Tibial artery (tissue), 4 donors: Measurements from ENCODE around the gene HGS.
"Not testable (repeated sequence)": the region's sequence is repeated elsewhere in the genome, so short reads cannot be mapped to it uniquely, and the experiment has no call there.

Source experiments
- DNase-seq, 2 donors: peaks; one replicate each; pipeline ENCODE4 v3.0.0-alpha.2; 2019
- H3K27ac ChIP-seq, 2 donors: fragments of 200-600 bp; sonication (generic) in 1 of 2; 1 replicate in 1 of 2; 2 replicates in 1 of 2; pipeline ENCODE4 v1.5.1; 2018 to 2019; ENCODE audit warnings: mild to moderate bottlenecking in 1 of 2
- H3K27me3 ChIP-seq, 2 donors: fragments of 200-600 bp; sonication (generic) in 1 of 2; one replicate each; pipeline versions ENCODE4 v1.5.1 to v1.6.0; 2016 to 2019
- H3K36me3 ChIP-seq, 3 donors: fragments of 200-600 bp; sonication (generic) in 2 of 3; one replicate each; pipeline ENCODE4 v1.5.1; 2016 to 2019; ENCODE audit warnings: mild to moderate bottlenecking in 2 of 3
- H3K4me1 ChIP-seq, 4 donors: fragments of 200-600 bp; sonication (generic) in 2 of 4; 1 replicate in 3 of 4; 2 replicates in 1 of 4; pipeline ENCODE4 v1.5.1; 2016 to 2019
- H3K4me3 ChIP-seq, 2 donors: fragments of 200-600 bp; sonication (generic) in 1 of 2; 1 replicate in 1 of 2; 2 replicates in 1 of 2; pipeline ENCODE4 v1.5.1; 2018 to 2019; ENCODE audit warnings: mild to moderate bottlenecking in 2 of 2
- H3K9me3 ChIP-seq, 3 donors: fragments of 200-600 bp; sonication (generic) in 1 of 3; one replicate each; pipeline ENCODE4 v1.5.1; 2016 to 2019
- intact Hi-C: fragments of 100-400 bp; cut with DNase I; formaldehyde crosslinking; loops from one replicate; pipeline ENCODE4 v1.15.0; 2023; ENCODE audit warnings: low total_unique reads
- TF ChIP-seq, protein P1 (sequence below), 2 experiments: fragments of 200-600 bp in 1 of 2; fragments of 450-650 bp in 1 of 2; IDR thresholded peaks; one replicate each; pipeline ENCODE4 v1.5.1; 2017 to 2019; ENCODE audit warnings: antibody characterized with exemption in 2 of 2, mild to moderate bottlenecking in 1 of 2, moderate library complexity in 1 of 2

The HGS gene

DNA sequence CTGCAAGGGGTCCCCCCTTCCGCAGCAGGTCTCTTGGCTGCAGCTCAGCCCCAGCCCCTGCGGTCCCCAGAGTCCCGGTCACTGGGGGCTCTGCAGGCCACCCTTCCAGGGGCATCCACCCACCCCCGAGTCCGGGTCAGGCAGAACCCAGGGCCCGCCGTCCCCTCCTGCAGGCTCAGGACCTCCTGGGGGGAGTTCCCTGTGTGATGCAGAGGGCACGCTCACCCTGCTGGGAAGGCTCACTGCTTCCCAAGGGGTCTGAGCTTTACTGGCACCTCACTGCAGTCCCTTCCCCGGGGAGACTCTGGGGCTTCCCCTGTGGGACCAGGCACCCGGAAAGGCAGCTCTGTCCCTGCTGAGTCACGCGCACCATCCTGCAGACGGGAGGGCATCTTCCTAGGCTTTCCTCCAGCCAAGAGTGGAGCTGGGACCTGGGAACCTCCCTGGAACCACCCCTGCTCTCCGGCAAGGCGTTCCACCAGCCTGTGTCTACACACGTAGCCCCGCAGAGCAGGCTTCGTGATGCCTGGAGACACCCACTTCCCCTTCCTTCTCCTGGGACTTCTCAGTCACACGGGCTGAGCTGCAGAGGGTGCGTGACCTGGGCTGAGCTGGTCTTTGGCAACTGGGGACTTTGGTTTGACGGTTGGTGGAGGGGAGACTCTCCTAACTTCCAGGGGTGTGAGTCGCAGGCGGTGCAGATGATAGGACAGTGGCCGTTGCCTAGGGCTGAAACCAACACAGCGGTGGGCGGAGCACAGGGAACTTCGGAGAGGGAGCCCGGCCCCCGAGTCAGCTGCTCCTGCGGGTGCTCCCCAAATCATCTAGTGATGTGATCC, 51.7 kb downstream of the HGS start:
- no peak overlapping the region for H3K4me3 ChIP-seq
- no peaks in the 10 kb centered on the region for H3K9me3 ChIP-seq
- no peak overlapping the region for H3K27ac ChIP-seq
- H3K27me3 ChIP-seq = peaks cover 0 to 60% of the 10 kb centered on the region in 2 donors
- H3K4me1 ChIP-seq = peaks cover 0 to 27% (median 13%) of the 10 kb centered on the region in 4 donors
- TF ChIP-seq, protein P1, sequence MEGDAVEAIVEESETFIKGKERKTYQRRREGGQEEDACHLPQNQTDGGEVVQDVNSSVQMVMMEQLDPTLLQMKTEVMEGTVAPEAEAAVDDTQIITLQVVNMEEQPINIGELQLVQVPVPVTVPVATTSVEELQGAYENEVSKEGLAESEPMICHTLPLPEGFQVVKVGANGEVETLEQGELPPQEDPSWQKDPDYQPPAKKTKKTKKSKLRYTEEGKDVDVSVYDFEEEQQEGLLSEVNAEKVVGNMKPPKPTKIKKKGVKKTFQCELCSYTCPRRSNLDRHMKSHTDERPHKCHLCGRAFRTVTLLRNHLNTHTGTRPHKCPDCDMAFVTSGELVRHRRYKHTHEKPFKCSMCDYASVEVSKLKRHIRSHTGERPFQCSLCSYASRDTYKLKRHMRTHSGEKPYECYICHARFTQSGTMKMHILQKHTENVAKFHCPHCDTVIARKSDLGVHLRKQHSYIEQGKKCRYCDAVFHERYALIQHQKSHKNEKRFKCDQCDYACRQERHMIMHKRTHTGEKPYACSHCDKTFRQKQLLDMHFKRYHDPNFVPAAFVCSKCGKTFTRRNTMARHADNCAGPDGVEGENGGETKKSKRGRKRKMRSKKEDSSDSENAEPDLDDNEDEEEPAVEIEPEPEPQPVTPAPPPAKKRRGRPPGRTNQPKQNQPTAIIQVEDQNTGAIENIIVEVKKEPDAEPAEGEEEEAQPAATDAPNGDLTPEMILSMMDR (IDR thresholded peaks at IDR 0.05) = no peak
- H3K36me3 ChIP-seq = no peaks in the 10 kb centered on the region
- intact Hi-C loops = no loop called here
- DNase-seq = peak in 1 of 2 donors; percentile 35

DNA sequence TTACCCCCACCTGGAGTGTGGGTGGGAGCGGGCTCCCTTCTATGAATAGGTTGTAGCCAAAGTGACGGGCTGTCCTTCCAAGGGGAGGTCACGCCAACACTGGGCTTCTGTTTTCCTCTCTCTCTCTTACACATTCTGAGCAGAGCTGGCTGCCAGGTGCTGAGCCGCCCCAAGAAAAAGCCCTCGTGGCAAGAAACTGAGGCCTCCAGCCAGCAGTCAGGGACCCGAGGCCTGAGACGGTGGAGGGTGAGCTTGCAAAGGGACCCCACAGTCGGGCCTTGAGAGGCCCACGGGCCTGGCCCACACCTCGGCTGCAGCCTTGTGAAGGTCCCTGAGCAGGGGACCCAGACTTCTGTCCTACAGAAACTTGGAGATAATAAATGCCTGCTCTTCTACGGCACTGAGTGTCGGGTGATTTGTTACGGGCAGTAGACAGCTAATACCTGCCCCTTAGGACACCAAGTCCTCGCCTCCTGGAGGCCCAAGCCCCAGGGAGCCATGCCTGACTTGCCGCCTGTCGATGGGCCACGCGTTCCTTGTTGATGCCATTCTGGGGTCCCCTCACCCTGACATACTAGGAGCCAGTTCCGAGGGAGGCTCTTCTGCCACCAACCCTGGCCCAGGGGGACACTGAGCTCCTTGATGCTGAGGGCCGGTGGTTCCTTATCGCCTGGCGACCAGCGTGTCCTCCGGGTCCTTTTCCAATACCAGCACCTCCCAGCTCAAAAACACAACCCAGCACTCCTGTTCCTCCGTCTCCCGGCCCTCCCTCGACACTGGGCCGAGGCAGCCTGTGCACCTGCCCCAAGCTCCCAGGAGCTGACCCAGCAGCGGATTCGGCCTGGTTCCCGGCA, 54.4 kb downstream of the HGS start:
- Histone ChIP-seq H3K4me1 (peaks cover 0 to 21% (median 10%) of the 10 kb centered on the region in 4 donors), H3K36me3 (no peaks in the 10 kb centered on the region), H3K9me3 (no peaks in the 10 kb centered on the region), H3K27ac (no peak overlapping the region), H3K4me3 (no peak overlapping the region), H3K27me3 (peaks cover 0 to 62% of the 10 kb centered on the region in 2 donors)
- TF ChIP-seq, protein P1 (IDR thresholded peaks at IDR 0.05) = no peak
- intact Hi-C loops = no loop called here
- no peak for DNase-seq

DNA sequence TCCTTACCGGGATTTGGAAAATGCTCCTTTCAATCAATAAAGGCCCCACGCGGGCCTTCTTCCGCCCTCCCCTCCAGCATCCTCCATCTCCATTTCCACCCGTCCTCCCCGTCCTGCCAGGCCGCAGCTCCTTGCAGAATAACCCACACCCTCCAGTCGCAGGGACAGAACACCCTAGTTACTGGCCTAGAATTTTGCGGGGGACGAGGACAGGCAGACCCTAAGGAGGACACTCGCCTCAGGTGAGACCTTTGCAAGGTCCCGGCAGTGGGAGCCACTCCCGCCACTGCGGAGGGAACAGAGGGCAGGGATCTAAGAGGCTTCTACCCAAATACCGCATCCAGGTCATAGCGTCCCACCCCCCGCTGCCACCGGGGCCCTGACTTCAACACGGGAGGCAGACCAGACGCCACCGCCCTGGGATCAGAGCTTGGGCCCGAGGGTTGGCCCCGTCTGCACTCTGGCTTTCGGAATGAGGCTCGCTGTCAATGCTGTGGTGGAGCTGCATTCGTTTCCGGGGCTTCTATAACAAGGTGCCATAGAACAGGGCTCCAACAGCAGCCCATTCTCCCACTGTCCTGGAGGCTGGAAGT, 55.1 kb downstream of the HGS start:
- Histone ChIP-seq H3K27ac (no peak overlapping the region), H3K36me3 (no peaks in the 10 kb centered on the region), H3K9me3 (no peaks in the 10 kb centered on the region), H3K27me3 (peaks cover 0 to 58% of the 10 kb centered on the region in 2 donors), H3K4me3 (no peak overlapping the region), H3K4me1 (peaks cover 0 to 19% (median 7%) of the 10 kb centered on the region in 4 donors)
- intact Hi-C loops = no loop called here
- no peak for DNase-seq
- TF ChIP-seq, protein P1 (IDR thresholded peaks at IDR 0.05) = no peak

DNA sequence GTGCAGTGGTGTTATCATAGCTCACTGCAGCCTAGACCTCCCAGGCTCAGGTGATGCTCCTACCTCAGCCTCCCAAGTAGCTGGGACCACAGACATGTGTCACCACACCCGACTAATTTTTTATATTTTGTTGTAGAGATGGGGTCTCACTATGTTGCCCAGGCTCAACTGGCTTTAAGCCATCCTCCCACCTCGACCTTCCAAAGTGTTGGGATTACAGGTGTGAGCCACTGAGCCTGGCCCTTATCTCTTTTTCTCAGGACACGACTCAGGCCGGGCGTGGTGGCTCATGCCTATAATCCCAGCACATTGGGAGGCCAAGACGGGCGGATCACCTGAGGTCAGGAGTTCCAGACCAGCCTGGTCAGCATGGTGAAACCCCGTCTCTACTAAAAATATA, 55.8 kb downstream of the HGS start:
- Histone ChIP-seq H3K27me3 (peaks cover 0 to 51% of the 10 kb centered on the region in 2 donors), H3K4me1 (peaks cover 0 to 15% (median 4%) of the 10 kb centered on the region in 4 donors)
- H3K9me3 ChIP-seq, H3K4me3 ChIP-seq, H3K36me3 ChIP-seq, intact Hi-C loops, DNase-seq, H3K27ac ChIP-seq: not testable (repeated sequence)

DNA sequence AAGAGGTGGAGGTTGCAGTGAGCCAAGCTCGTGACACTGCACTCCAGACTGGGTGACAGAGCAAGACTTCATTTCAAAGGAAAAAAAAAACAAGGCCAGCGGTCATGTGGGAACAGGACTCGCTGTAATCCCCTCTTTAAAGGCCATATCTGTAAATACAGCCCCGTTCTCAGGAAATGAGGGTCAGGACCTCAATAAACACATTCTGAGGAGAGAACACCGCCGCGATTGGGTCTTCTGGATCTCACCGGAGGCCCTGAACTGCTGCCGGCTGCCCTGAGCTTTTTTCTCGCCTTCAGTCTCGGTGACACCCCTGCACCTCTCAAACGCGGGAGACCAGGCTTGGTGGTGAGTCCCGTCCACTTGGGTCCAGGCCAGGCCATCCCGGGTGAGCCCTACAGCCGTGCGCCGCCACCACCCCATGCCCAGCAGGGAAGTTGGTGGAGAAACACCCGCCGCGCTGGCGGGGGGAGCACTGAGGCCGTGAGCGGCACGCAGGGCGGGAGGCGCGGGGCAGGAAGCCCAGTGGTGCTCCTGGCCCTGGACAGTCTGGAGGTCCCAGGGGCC, 56.7 kb downstream of the HGS start:
- DNase-seq = no peak

More for the DNA sequence above, 56.7 kb downstream of the HGS start:
- H3K27me3 ChIP-seq = peaks cover 0 to 42% of the 10 kb centered on the region in 2 donors
- TF ChIP-seq, protein P1 (IDR thresholded peaks at IDR 0.05) = no peak
- intact Hi-C loops = no loop called here
- no peaks in the 10 kb centered on the region for H3K36me3 ChIP-seq
- no peak overlapping the region for H3K4me3 ChIP-seq
- peaks cover 0 to 12% (median 2%) of the 10 kb centered on the region in 4 donors for H3K4me1 ChIP-seq
- H3K27ac ChIP-seq = no peak overlapping the region
- no peaks in the 10 kb centered on the region for H3K9me3 ChIP-seq
